Measurements from ENCODE around the gene HPS4. TPM values are rescaled to one million over a fixed set of nuclear protein-coding genes. Genes with fewer than 3 reads are reported as not detected.

The HPS4 gene
- total RNA-seq, 1 experiment from 2014 or later = 21.2 TPM

DNA sequence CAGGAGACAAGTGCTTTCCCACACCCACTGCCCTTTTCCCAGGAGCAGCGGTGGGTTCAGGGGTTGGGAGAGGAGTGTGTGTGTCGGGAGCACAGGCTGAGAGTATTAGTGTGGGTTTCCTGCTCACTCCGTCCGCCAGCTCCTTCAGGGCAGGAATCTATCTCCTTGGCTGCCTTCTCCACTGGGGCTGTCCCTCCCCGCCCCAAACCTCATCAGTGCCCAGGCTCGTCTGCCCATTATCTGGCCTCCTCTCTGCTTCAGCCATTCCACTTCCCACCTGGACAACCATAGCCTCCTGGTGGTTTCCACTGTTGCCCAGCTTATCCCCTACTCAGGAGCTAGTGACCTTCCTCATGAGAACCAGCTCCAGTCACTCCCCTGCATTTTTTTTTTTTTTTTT, 34.6 kb downstream of the HPS4 start:
- BruUV-seq (replicated peaks) = no TSS peak
- intact Hi-C loops (cut with micrococcal nuclease; ENCODE audit: unreplicated experiment) = no loop called here
- Histone ChIP-seq H3F3A (ENCODE audit: insufficient read depth, low read depth) (no peaks in the 10 kb centered on the region), H3K9me3 (ENCODE audit: insufficient read depth, low read depth) (no peaks in the 10 kb centered on the region), H3K36me3 (ENCODE audit: low read depth) (no peaks in the 10 kb centered on the region), H3K27ac (no peak overlapping the region), H3K9me2 (ENCODE audit: insufficient read depth) (no peaks in the 10 kb centered on the region), H3K27me3 (ENCODE audit: insufficient read depth, low read depth) (no peaks in the 10 kb centered on the region), H3K4me1 (replicated peaks; ENCODE audit: insufficient read depth) (no peaks in the 10 kb centered on the region), H3K4me3 (no peak overlapping the region), H2AFZ (no peak overlapping the region), H3K4me2 (no peak overlapping the region), H4K20me1 (ENCODE audit: insufficient read depth) (no peaks in the 10 kb centered on the region), H3K79me2 (ENCODE audit: low read depth) (no peaks in the 10 kb centered on the region)
- no peak for DNase-seq
- ChIA-PET CTCF (no interaction called here), POLR2A (ENCODE audit: unreplicated experiment) (no interaction called here)
- no peak for TF ChIP-seq EZH2 (IDR thresholded peaks at IDR 0.05; ENCODE audit: low read depth)
- TF ChIP-seq, protein P1, sequence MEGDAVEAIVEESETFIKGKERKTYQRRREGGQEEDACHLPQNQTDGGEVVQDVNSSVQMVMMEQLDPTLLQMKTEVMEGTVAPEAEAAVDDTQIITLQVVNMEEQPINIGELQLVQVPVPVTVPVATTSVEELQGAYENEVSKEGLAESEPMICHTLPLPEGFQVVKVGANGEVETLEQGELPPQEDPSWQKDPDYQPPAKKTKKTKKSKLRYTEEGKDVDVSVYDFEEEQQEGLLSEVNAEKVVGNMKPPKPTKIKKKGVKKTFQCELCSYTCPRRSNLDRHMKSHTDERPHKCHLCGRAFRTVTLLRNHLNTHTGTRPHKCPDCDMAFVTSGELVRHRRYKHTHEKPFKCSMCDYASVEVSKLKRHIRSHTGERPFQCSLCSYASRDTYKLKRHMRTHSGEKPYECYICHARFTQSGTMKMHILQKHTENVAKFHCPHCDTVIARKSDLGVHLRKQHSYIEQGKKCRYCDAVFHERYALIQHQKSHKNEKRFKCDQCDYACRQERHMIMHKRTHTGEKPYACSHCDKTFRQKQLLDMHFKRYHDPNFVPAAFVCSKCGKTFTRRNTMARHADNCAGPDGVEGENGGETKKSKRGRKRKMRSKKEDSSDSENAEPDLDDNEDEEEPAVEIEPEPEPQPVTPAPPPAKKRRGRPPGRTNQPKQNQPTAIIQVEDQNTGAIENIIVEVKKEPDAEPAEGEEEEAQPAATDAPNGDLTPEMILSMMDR (conservative IDR thresholded peaks at IDR 0.05) = no peak

DNA sequence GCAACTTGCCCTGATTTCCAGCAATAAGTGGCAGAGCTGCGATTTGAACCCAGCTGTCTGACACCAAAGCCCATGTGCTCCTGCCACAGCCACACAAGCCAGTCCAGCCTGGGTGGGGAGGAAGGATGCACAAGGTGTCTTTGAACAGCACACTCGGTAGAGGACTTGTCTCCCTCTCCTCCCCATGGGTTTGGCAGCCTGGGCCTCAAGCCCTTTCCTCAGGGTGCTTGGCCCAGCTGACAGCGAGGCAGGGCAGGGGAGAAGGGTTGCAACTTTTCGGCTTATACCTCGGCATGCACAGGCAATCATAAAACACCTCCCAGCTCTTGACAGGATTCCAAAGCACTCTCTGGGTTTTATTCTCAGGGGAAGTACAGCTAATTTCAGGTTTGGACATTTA, 35.2 kb downstream of the HPS4 start:
- H3F3A ChIP-seq (ENCODE audit: insufficient read depth, low read depth) = no peaks in the 10 kb centered on the region
- no peaks in the 10 kb centered on the region for H3K27me3 ChIP-seq (ENCODE audit: insufficient read depth, low read depth)
- H3K4me1 ChIP-seq (replicated peaks; ENCODE audit: insufficient read depth) = no peaks in the 10 kb centered on the region
- no peak overlapping the region for H3K27ac ChIP-seq
- H3K79me2 ChIP-seq (ENCODE audit: low read depth) = no peaks in the 10 kb centered on the region
- CTCF ChIA-PET = no interaction called here
- TF ChIP-seq, protein P1 (conservative IDR thresholded peaks at IDR 0.05) = no peak
- TF ChIP-seq EZH2 (IDR thresholded peaks at IDR 0.05; ENCODE audit: low read depth) = no peak
- H3K4me3 ChIP-seq = no peak overlapping the region
- H4K20me1 ChIP-seq (ENCODE audit: insufficient read depth) = no peaks in the 10 kb centered on the region
- intact Hi-C loops (cut with micrococcal nuclease; ENCODE audit: unreplicated experiment) = no loop called here
- no peaks in the 10 kb centered on the region for H3K9me3 ChIP-seq (ENCODE audit: insufficient read depth, low read depth)
- H2AFZ ChIP-seq = no peak overlapping the region
- DNase-seq = no peak
- H3K36me3 ChIP-seq (ENCODE audit: low read depth) = no peaks in the 10 kb centered on the region
- no TSS peak for BruUV-seq (replicated peaks)
- POLR2A ChIA-PET (ENCODE audit: unreplicated experiment) = no interaction called here
- H3K4me2 ChIP-seq = no peak overlapping the region
- H3K9me2 ChIP-seq (ENCODE audit: insufficient read depth) = no peaks in the 10 kb centered on the region

DNA sequence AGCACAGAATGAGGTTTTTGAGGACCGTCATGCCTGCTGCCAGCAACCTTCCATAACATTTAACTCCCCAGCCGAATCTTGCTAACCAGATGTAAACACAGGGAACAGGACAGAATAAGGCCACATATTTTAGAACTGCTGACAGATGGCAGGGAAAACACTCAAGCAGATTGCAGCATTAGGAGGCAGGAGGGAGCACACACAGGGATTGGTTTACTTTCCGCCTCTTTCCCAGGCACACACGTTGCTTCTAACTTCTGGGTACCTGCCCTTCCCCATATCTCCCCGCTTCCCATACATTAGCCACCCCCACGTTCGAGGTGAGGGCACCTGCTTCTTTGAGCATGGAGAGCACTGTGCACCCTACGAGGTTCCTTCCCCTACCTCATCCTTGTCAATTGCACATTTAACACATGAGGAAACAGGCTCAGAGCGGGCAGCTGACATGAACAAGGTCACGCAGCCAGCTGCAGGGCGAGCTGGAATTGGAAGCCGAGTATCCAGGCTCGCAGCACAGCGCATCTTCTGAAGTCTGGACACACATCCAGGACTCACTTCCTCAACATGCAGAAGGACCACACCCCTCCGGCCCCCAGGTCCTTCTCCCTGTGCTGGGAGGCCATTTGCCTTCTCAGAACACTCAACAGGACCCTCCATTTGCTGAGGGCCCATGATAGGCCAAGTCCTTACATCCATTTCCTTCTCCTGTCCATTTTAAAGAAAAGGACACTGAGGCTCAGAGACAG, 35.8 kb downstream of the HPS4 start:
- Histone ChIP-seq H3F3A (ENCODE audit: insufficient read depth, low read depth) (no peaks in the 10 kb centered on the region), H3K27me3 (ENCODE audit: insufficient read depth, low read depth) (no peaks in the 10 kb centered on the region), H3K4me1 (replicated peaks; ENCODE audit: insufficient read depth) (no peaks in the 10 kb centered on the region), H3K9me2 (ENCODE audit: insufficient read depth) (no peaks in the 10 kb centered on the region), H3K4me3 (no peak overlapping the region), H3K79me2 (ENCODE audit: low read depth) (no peaks in the 10 kb centered on the region), H2AFZ (no peak overlapping the region), H3K36me3 (ENCODE audit: low read depth) (no peaks in the 10 kb centered on the region), H3K4me2 (no peak overlapping the region), H4K20me1 (ENCODE audit: insufficient read depth) (no peaks in the 10 kb centered on the region), H3K27ac (no peak overlapping the region), H3K9me3 (ENCODE audit: insufficient read depth, low read depth) (no peaks in the 10 kb centered on the region)
- TF ChIP-seq, protein P1 (conservative IDR thresholded peaks at IDR 0.05) = no peak
- no peak for TF ChIP-seq EZH2 (IDR thresholded peaks at IDR 0.05; ENCODE audit: low read depth)
- DNase-seq = no peak
- intact Hi-C loops (cut with micrococcal nuclease; ENCODE audit: unreplicated experiment) = no loop called here
- ChIA-PET CTCF (no interaction called here), POLR2A (ENCODE audit: unreplicated experiment) (no interaction called here)
- BruUV-seq (replicated peaks) = no TSS peak

Measured in PC-9 (cell line).